Amygdala (tissue), 56 donors: ENCODE measurements around the gene DNTT.

Experiments
- DNase-seq, 56 donors: peaks; one replicate each; lab custom pipeline; 2025; lab: John Stamatoyannopoulos, UW

Gene DNTT

GRCh38 chr10:96339956-96340904, 36.0 kb downstream of the DNTT start:
- peak in 37 of 56 donors; percentile 5 to 82 (median 49) for DNase-seq

GRCh38 chr10:96341219-96342182, 37.3 kb downstream of the DNTT start:
- peak in 2 of 56 donors; percentile 8 to 15 for DNase-seq

- no peak for DNase-seq
These were observed 38.2 kb downstream of the DNTT start for GRCh38 chr10:96342402-96342801.

- DNase-seq, result no peak
These were observed 39.9 kb downstream of the DNTT start for GRCh38 chr10:96344178-96344577.

GRCh38 chr10:96345222-96345621, 41.0 kb downstream of the DNTT start:
- no peak for DNase-seq

- no peak for DNase-seq
These were observed 42.1 kb downstream of the DNTT start for GRCh38 chr10:96346295-96346694.

GRCh38 chr10:96352027-96352426, 47.8 kb downstream of the DNTT start:
- no peak for DNase-seq

- DNase-seq, result no peak
These were observed 48.3 kb downstream of the DNTT start for GRCh38 chr10:96352582-96352981.

- peak in 48 of 56 donors; percentile 21 to 91 (median 69) for DNase-seq
These were observed 52.9 kb downstream of the DNTT start for GRCh38 chr10:96357038-96357620.

- peak in 42 of 56 donors; percentile 15 to 82 (median 46) for DNase-seq
These were observed 54.8 kb downstream of the DNTT start, which contains the start of gene OPALIN for GRCh38 chr10:96358851-96359540. Gene OPALIN (minus strand): TSS chr10:96359002. CDS start chr10:96358896, 106 bp downstream.

GRCh38 chr10:96359616-96360015, 55.4 kb downstream of the DNTT start:
- peak in 3 of 56 donors; percentile 20 to 34 (median 30) for DNase-seq

- no peak for DNase-seq
These were observed 56.1 kb downstream of the DNTT start for GRCh38 chr10:96360331-96360730.

GRCh38 chr10:96360766-96361165, 56.5 kb downstream of the DNTT start:
- no peak for DNase-seq

GRCh38 chr10:96365571-96365970, 61.3 kb downstream of the DNTT start:
- DNase-seq, result peak in 14 of 56 donors; percentile 12 to 41 (median 27)

GRCh38 chr10:96366508-96366907, 62.3 kb downstream of the DNTT start:
- DNase-seq, result no peak

- no peak for DNase-seq
These were observed 63.2 kb downstream of the DNTT start for GRCh38 chr10:96367470-96367869.

- peak in 4 of 56 donors; percentile 12 to 45 (median 23) for DNase-seq
These were observed 64.7 kb downstream of the DNTT start for GRCh38 chr10:96368971-96369370.

- peak in 3 of 56 donors; percentile 6 to 47 (median 39) for DNase-seq
These were observed 65.8 kb downstream of the DNTT start for GRCh38 chr10:96369890-96370583.

- peak in 38 of 56 donors; percentile 11 to 77 (median 36) for DNase-seq
These were observed 66.4 kb downstream of the DNTT start for GRCh38 chr10:96370584-96371157.
